Neuronal stem cell (in vitro differentiated cells): ENCODE measurements around the gene GRID1. TPM values are rescaled to one million over a fixed set of nuclear protein-coding genes. Genes with fewer than 3 reads are reported as not detected.
A peak's percentile ranks its signal among the peaks of the same experiment; 100 is the strongest.

ENCODE experiments used
- DNase-seq: peaks from one replicate; pipeline ENCODE4 v3.0.0-alpha.2; 2013; ENCODE audit warnings: low spot score
- H2AFZ ChIP-seq: one replicate; pipeline ENCODE4 v1.6.1; 2013; ENCODE audit warnings: mild to moderate bottlenecking, low read length, inconsistent platforms
- H2AK5ac ChIP-seq: 2 replicates; pipeline ENCODE4 v1.6.1; 2013; ENCODE audit warnings: low read depth, mild to moderate bottlenecking, inconsistent platforms, low read length, moderate library complexity, mixed read lengths
- H2BK120ac ChIP-seq: 2 replicates; pipeline ENCODE4 v1.6.1; 2013; ENCODE audit warnings: low read depth, mild to moderate bottlenecking, inconsistent platforms, low read length, moderate library complexity, mixed read lengths
- H2BK12ac ChIP-seq: one replicate; pipeline ENCODE4 v1.6.1; 2013; ENCODE audit warnings: low read length, inconsistent platforms
- H2BK15ac ChIP-seq: 2 replicates; pipeline ENCODE4 v1.6.1; 2013; ENCODE audit warnings: mild to moderate bottlenecking, low read length, inconsistent platforms, mixed read lengths
- H2BK5ac ChIP-seq: one replicate; pipeline ENCODE4 v1.6.1; 2013; ENCODE audit warnings: inconsistent platforms, mild to moderate bottlenecking, low read length, moderate library complexity
- H3K14ac ChIP-seq: one replicate; pipeline ENCODE4 v1.6.1; 2013; ENCODE audit warnings: low read length, inconsistent platforms
- H3K18ac ChIP-seq: 2 replicates; pipeline ENCODE4 v1.6.1; 2013; ENCODE audit warnings: low read length, inconsistent platforms
- H3K23ac ChIP-seq: 2 replicates; pipeline ENCODE4 v1.6.1; 2013; ENCODE audit warnings: low read depth, mild to moderate bottlenecking, mixed read lengths, low read length, inconsistent platforms; ENCODE audit not compliant: poor library complexity
- H3K27ac ChIP-seq: replicated peaks from 3 replicates; pipeline ENCODE4 v1.5.1; 2013; ENCODE audit warnings: low read length, inconsistent platforms
- H3K27me3 ChIP-seq, 3 experiments: 2 replicates each; pipeline ENCODE4 v1.6.1; 2013; ENCODE audit warnings: low read length in 3 of 3, mild to moderate bottlenecking in 2 of 3, inconsistent platforms in 1 of 3, low read depth in 1 of 3, mixed read lengths in 1 of 3, moderate library complexity in 1 of 3; ENCODE audit not compliant: control insufficient read depth in 3 of 3, insufficient read depth in 3 of 3
- H3K36me3 ChIP-seq, 2 donors: replicated peaks in 1 of 2; 2 replicates each; pipeline ENCODE4 v1.6.1; 2013; ENCODE audit warnings: low read length in 2 of 2; ENCODE audit not compliant: control insufficient read depth in 2 of 2, insufficient read depth in 2 of 2
- H3K4ac ChIP-seq: 2 replicates; pipeline ENCODE4 v1.6.1; 2013; ENCODE audit warnings: inconsistent platforms, mild to moderate bottlenecking, low read length, moderate library complexity
- H3K4me1 ChIP-seq, 2 donors: 1 replicate in 1 of 2; 2 replicates in 1 of 2; pipeline ENCODE4 v1.6.1; 2013; ENCODE audit warnings: low read length in 2 of 2, low read depth in 1 of 2; ENCODE audit not compliant: control insufficient read depth in 2 of 2, insufficient read depth in 1 of 2
- H3K4me2 ChIP-seq: one replicate; pipeline ENCODE4 v1.6.1; 2013; ENCODE audit warnings: mild to moderate bottlenecking, low read length, inconsistent platforms; ENCODE audit not compliant: insufficient read depth, poor library complexity, severe bottlenecking
- H3K4me3 ChIP-seq, 2 donors: 2 replicates each; pipeline ENCODE4 v1.5.1; 2013; ENCODE audit warnings: low read length in 2 of 2, mild to moderate bottlenecking in 2 of 2, inconsistent platforms in 1 of 2, moderate library complexity in 1 of 2
- H3K79me1 ChIP-seq: one replicate; pipeline ENCODE4 v1.6.1; 2013; ENCODE audit warnings: low read depth, mild to moderate bottlenecking, inconsistent platforms, low read length, moderate library complexity
- H3K9ac ChIP-seq: one replicate; pipeline ENCODE4 v1.6.1; 2013; ENCODE audit warnings: mild to moderate bottlenecking, low read depth, low read length, inconsistent platforms; ENCODE audit not compliant: poor library complexity
- H3K9me3 ChIP-seq, 2 donors: replicated peaks in 1 of 2; 2 replicates each; pipeline versions ENCODE3 to v1.6.1; 2013; ENCODE audit warnings: low read length in 2 of 2, mild to moderate bottlenecking in 2 of 2, inconsistent platforms in 1 of 2, low read depth in 1 of 2, mixed read lengths in 1 of 2, moderate library complexity in 1 of 2; ENCODE audit not compliant: control insufficient read depth in 2 of 2, insufficient read depth in 1 of 2
- H4K8ac ChIP-seq: one replicate; pipeline ENCODE4 v1.6.1; 2013; ENCODE audit warnings: low read depth, mild to moderate bottlenecking, inconsistent platforms, low read length, moderate library complexity
- H4K91ac ChIP-seq: one replicate; pipeline ENCODE4 v1.6.1; 2013; ENCODE audit warnings: low read length, low read depth, mild to moderate bottlenecking, inconsistent platforms; ENCODE audit not compliant: poor library complexity
- WGBS, 2 donors: extraction: QIAGEN DNeasy Blood & Tissue Kit; methylation state at CpG; one replicate each; pipeline ENCODE4 v1.1.7; 2013; ENCODE audit warnings: missing lambda C conversion rate in 2 of 2, mixed read lengths in 1 of 2; ENCODE audit not compliant: insufficient read length in 2 of 2, insufficient replicate concordance in 1 of 2; ENCODE audit errors: extremely low coverage in 2 of 2; 5-methylcytosine and 5-hydroxymethylcytosine counted together
- small RNA-seq: library from polyadenylated mRNA; stranded (forward); fragments of <200 nt; extraction: miRNeasy Mini kit (QIAGEN cat#:217004); gene quantifications from one replicate; pipeline ENCODE3, GENCODE V24; 2013; ENCODE audit not compliant: insufficient read depth

Gene GRID1

GRCh38 chr10:85557077-85557476 is 809.5 kb downstream of the GRID1 start:
- 100% methylated on average over 1 of the region's 2 CpGs; no CpG with 5 or more reads in 1 of the 2 donors for WGBS, 2 donors
- Histone ChIP-seq H3K27ac (no peak overlapping the region), H2AK5ac (no peak overlapping the region), H2BK15ac (no peak overlapping the region), H3K4ac (no peak overlapping the region), H3K27me3 (no peaks in the 10 kb centered on the region), H4K8ac (no peak overlapping the region), H3K36me3 (no peaks in the 10 kb centered on the region), H3K79me1 (no peaks in the 10 kb centered on the region), H2BK120ac (no peak overlapping the region), H3K4me3 (no peak overlapping the region), H3K9me3 (no peaks in the 10 kb centered on the region), H3K14ac (no peak overlapping the region), H2AFZ (no peak overlapping the region), H3K4me1 (no peaks in the 10 kb centered on the region), H3K4me2 (no peak overlapping the region), H3K18ac (no peak overlapping the region), H3K9ac (no peak overlapping the region), H2BK5ac (no peak overlapping the region), H4K91ac (no peak overlapping the region), H2BK12ac (no peak overlapping the region), H3K23ac (no peak overlapping the region)
- no peak for DNase-seq

Small RNAs within 50 kb of the gene (small RNA-seq; reads per million reads assigned to genes)
- 5.9 reads per million, percentile 30 among the genes with 10 or more reads in this experiment for gene MIR346
- gene RF02271, result not detected
- gene RN7SKP238, result not detected
- not detected for gene RNA5SP322
